Right lobe of liver (tissue), 6 donors: ENCODE measurements around the gene PAX3. TPM values are rescaled to one million over a fixed set of nuclear protein-coding genes. Genes with fewer than 3 reads are reported as not detected.
A peak's percentile ranks its signal among the peaks of the same experiment; 100 is the strongest.

Experiments
- ATAC-seq, 4 donors: fragments of 200-7000 bp; cut with Tn5 transposase; one replicate each; pipeline ENCODE4 v1.9.1; 2020; ENCODE audit warnings: mild to moderate bottlenecking in 4 of 4, moderate library complexity in 4 of 4
- DNase-seq, 3 donors: peaks; one replicate each; pipeline ENCODE4 v3.0.0-alpha.2; 2020
- H3K27ac ChIP-seq, 3 donors: fragments of 200-600 bp; one replicate each; pipeline ENCODE4 v1.8.0; 2022
- H3K27me3 ChIP-seq, 2 donors: fragments of 200-600 bp; one replicate each; pipeline ENCODE4 v1.8.0; 2022
- H3K36me3 ChIP-seq, 4 donors: fragments of 200-600 bp; sonication (generic) in 1 of 4; one replicate each; pipeline versions ENCODE4 v1.5.1 to v1.8.0; 2017 to 2022; ENCODE audit warnings: control low read depth in 1 of 4
- H3K4me1 ChIP-seq, 4 donors: fragments of 200-600 bp; sonication (generic) in 1 of 4; one replicate each; pipeline versions ENCODE4 v1.5.1 to v1.8.0; 2017 to 2022; ENCODE audit warnings: control low read depth in 1 of 4
- H3K4me3 ChIP-seq, 3 donors: fragments of 200-600 bp; one replicate each; pipeline ENCODE4 v1.8.0; 2022
- H3K9me3 ChIP-seq, 4 donors: fragments of 200-600 bp; sonication (generic) in 1 of 4; one replicate each; pipeline versions ENCODE4 v1.5.1 to v1.8.0; 2017 to 2022; ENCODE audit warnings: control low read depth in 1 of 4
- CTCF ChIP-seq, 4 donors: fragments of 200-600 bp in 3 of 4; fragments of 450-650 bp in 1 of 4; IDR thresholded peaks; one replicate each; pipeline versions ENCODE4 v1.5.1 to v1.8.0; 2016 to 2022; ENCODE audit warnings: antibody characterized with exemption in 4 of 4, mild to moderate bottlenecking in 2 of 4
- POLR2A ChIP-seq: fragments of 450-650 bp; IDR thresholded peaks from one replicate; pipeline ENCODE4 v1.6.1; 2017; ENCODE audit warnings: antibody characterized with exemption, mild to moderate bottlenecking
- WGBS: methylation state at CpG from one replicate; pipeline ENCODE4 v1.1.6; 2018; ENCODE audit warnings: low coverage, low lambda C conversion rate; ENCODE audit not compliant: insufficient coverage; ENCODE audit errors: missing lambda C conversion rate; 5-methylcytosine and 5-hydroxymethylcytosine counted together
- intact Hi-C, 2 donors: fragments of 100-400 bp; cut with DNase I; formaldehyde crosslinking; loops; one replicate each; pipeline versions ENCODE4 v1.11.2 to v1.14.1; 2022
- total RNA-seq, 6 experiments: library from RNA; depleted of rRNA in 2 of 6; stranded (reverse); fragments of >200 nt in 2 of 6; fragmentation: NEBNext Ultra II Directional in 3 of 6; extraction: Animal tissue kit (Norgen Biotek cat#: 25700) in 3 of 6; gene quantifications; one replicate each; pipeline versions ENCODE4 v1.1.0 to v1.2.4, GENCODE V29; 2016 to 2023
- donor health status: DM: no; HTN: yes; CAD: no.
- donor health status: DM: no; HTN: no; CAD: no.
- donor health status: DM: no; HTN: no; CAD: no.
- donor health status: DM: no; HTN: yes; CAD: no.
- donor health status: DM: no; HTN: yes; CAD: no.

The PAX3 gene
- total RNA-seq, 6 experiments from 2014 or later, result not detected

- DNase-seq, result no peak
- H3K9me3 ChIP-seq, result no peaks in the 10 kb centered on the region
- H3K4me3 ChIP-seq, result no peak overlapping the region
- intact Hi-C loops, result no loop called here
- 5% methylated on average over 20 of the region's 20 CpGs for WGBS
- no peak for ATAC-seq
- H3K27me3 ChIP-seq, result peaks cover 9 to 69% of the 10 kb centered on the region in 2 donors
- H3K27ac ChIP-seq, result no peak overlapping the region
- H3K4me1 ChIP-seq, result peaks cover 0 to 30% (median 3%) of the 10 kb centered on the region in 4 donors
- no peaks in the 10 kb centered on the region for H3K36me3 ChIP-seq
- TF ChIP-seq CTCF (IDR thresholded peaks at IDR 0.05), result no peak
- no peak for TF ChIP-seq POLR2A
Observed at GRCh38 chr2:222299906-222300725, 1.3 kb upstream of the PAX3 start.

- Histone ChIP-seq H3K9me3 (no peaks in the 10 kb centered on the region), H3K36me3 (no peaks in the 10 kb centered on the region), H3K27me3 (peaks cover 13 to 68% of the 10 kb centered on the region in 2 donors), H3K27ac (no peak overlapping the region), H3K4me3 (no peak overlapping the region), H3K4me1 (peaks cover 0 to 29% (median 0%) of the 10 kb centered on the region in 4 donors)
- no peak for TF ChIP-seq CTCF (IDR thresholded peaks at IDR 0.05)
- TF ChIP-seq POLR2A, result no peak
- no peak for DNase-seq
- intact Hi-C loops, result no loop called here
- 3% methylated on average over 14 of the region's 16 CpGs for WGBS
- ATAC-seq, result no peak
Observed at GRCh38 chr2:222298001-222298310, 842 bp downstream of the PAX3 start.

GRCh38 chr2:222297600-222297935 is 1.2 kb downstream of the PAX3 start:
- Histone ChIP-seq H3K4me3 (no peak overlapping the region), H3K36me3 (no peaks in the 10 kb centered on the region), H3K4me1 (peaks cover 0 to 29% (median 0%) of the 10 kb centered on the region in 4 donors), H3K27me3 (peaks cover 13 to 68% of the 10 kb centered on the region in 2 donors), H3K27ac (no peak overlapping the region), H3K9me3 (no peaks in the 10 kb centered on the region)
- TF ChIP-seq POLR2A (no peak), CTCF (IDR thresholded peaks at IDR 0.05) (no peak)
- intact Hi-C loops, result no loop called here
- 5% methylated on average over 5 of the region's 6 CpGs for WGBS
- ATAC-seq (no peak), DNase-seq (no peak)

- H3K9me3 ChIP-seq, result no peaks in the 10 kb centered on the region
- 6% methylated on average over 26 of the region's 36 CpGs for WGBS
- H3K27me3 ChIP-seq, result peaks cover 13 to 63% of the 10 kb centered on the region in 2 donors
- H3K4me1 ChIP-seq, result peaks cover 0 to 29% (median 0%) of the 10 kb centered on the region in 4 donors
- TF ChIP-seq POLR2A (no peak), CTCF (IDR thresholded peaks at IDR 0.05) (no peak)
- H3K4me3 ChIP-seq, result no peak overlapping the region
- no peaks in the 10 kb centered on the region for H3K36me3 ChIP-seq
- intact Hi-C loops, result no loop called here
- no peak for ATAC-seq
- DNase-seq, result peak in 1 of 3 donors; percentile 50
- H3K27ac ChIP-seq, result no peak overlapping the region
Observed at GRCh38 chr2:222296911-222297599, 1.7 kb downstream of the PAX3 start.
